Esophagus (tissue), 2 donors: ENCODE measurements around the gene GJB4. TPM values are rescaled to one million over a fixed set of nuclear protein-coding genes. Genes with fewer than 3 reads are reported as not detected.

ENCODE experiments used
- H3K27ac ChIP-seq, 2 donors: one replicate each; pipeline ENCODE4 v1.5.1; 2013; ENCODE audit warnings: low read depth in 2 of 2, mild to moderate bottlenecking in 2 of 2, inconsistent platforms in 1 of 2, low read length in 1 of 2, moderate library complexity in 1 of 2
- H3K27me3 ChIP-seq, 2 donors: one replicate each; pipeline ENCODE4 v1.6.1; 2013; ENCODE audit warnings: low read length in 2 of 2, control low read depth in 1 of 2, mild to moderate bottlenecking in 1 of 2; ENCODE audit not compliant: insufficient read depth in 2 of 2, control insufficient read depth in 1 of 2
- H3K36me3 ChIP-seq, 2 donors: one replicate each; pipeline ENCODE4 v1.6.1; 2013; ENCODE audit warnings: low read length in 1 of 2; ENCODE audit not compliant: control insufficient read depth in 2 of 2, insufficient read depth in 2 of 2
- H3K4me1 ChIP-seq, 2 donors: one replicate each; pipeline ENCODE4 v1.6.1; 2013; ENCODE audit warnings: low read length in 1 of 2; ENCODE audit not compliant: control insufficient read depth in 2 of 2, insufficient read depth in 2 of 2
- H3K4me3 ChIP-seq, 2 donors: one replicate each; pipeline ENCODE4 v1.5.1; 2013; ENCODE audit warnings: low read length in 2 of 2, mild to moderate bottlenecking in 2 of 2, low read depth in 1 of 2, moderate library complexity in 1 of 2
- H3K9me3 ChIP-seq, 2 donors: one replicate each; pipeline ENCODE4 v1.6.1; 2013; ENCODE audit warnings: mild to moderate bottlenecking in 2 of 2, low read depth in 1 of 2, low read length in 1 of 2, moderate library complexity in 1 of 2; ENCODE audit not compliant: control insufficient read depth in 2 of 2, insufficient read depth in 1 of 2
- WGBS, 2 donors: extraction: QIAGEN DNeasy Blood & Tissue Kit; methylation state at CpG; one replicate each; pipeline ENCODE4 v1.1.7; 2013; 5-methylcytosine and 5-hydroxymethylcytosine counted together
- polyA plus RNA-seq, 2 donors: library from polyadenylated mRNA; stranded (reverse); fragments of 200-250 nt; gene quantifications; one replicate each; pipeline ENCODE4 v1.2.3, GENCODE V29; 2013
- donor health status: healthy with polysubstance abuse.
- donor health status: Bipolar disorder and iron deficiency.

The GJB4 gene
- polyA plus RNA-seq: 1 to 10 TPM; 1.7 to 2.3 TPM

GRCh38 chr1:34759503-34760357, at the start of gene GJB4:
GJB4 (plus strand) TSS chr1:34759740; CDS start chr1:34761255, 1,515 bp downstream.
- H3K9me3 ChIP-seq: peaks cover 0 to 4% of the 10 kb centered on the region in 2 donors
- H3K27me3 ChIP-seq: no peaks in the 10 kb centered on the region
- peaks cover 0 to 44% of the 10 kb centered on the region in 2 donors for H3K4me1 ChIP-seq
- H3K36me3 ChIP-seq: peaks cover 0 to 9% of the 10 kb centered on the region in 2 donors
- no peak within 1 kb of the TSS for H3K4me3 ChIP-seq
- peak within 1 kb of the TSS; percentile 49 to 71 for H3K27ac ChIP-seq
- WGBS, 2 donors: 44 to 48% methylated on average over 10 of the region's 10 CpGs

DNA sequence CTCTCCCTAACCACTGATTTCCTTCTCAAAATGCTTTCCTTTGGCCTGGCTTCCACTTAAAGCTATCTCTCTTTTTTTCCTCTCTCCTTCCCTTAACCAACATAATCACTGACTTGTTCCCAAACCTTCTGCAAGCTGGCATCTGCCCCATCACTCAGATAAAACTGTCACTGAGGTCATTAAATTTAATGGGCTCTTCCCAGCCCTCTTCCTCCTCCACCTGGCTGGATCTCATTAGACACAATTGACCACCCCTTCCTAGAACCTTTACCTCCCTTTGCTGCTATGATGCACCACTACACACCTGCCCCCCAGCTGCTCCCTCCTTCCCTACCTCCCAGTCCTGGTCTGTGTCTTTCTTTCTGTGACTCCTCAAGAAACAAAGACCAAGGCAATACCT, 48.7 kb upstream of the GJB4 start:
- peaks cover 0 to 2% of the 10 kb centered on the region in 2 donors for H3K9me3 ChIP-seq
- H3K4me1 ChIP-seq: no peaks in the 10 kb centered on the region
- H3K27ac ChIP-seq: no peak overlapping the region
- H3K4me3 ChIP-seq: no peak overlapping the region
- no peaks in the 10 kb centered on the region for H3K36me3 ChIP-seq
- no peaks in the 10 kb centered on the region for H3K27me3 ChIP-seq

DNA sequence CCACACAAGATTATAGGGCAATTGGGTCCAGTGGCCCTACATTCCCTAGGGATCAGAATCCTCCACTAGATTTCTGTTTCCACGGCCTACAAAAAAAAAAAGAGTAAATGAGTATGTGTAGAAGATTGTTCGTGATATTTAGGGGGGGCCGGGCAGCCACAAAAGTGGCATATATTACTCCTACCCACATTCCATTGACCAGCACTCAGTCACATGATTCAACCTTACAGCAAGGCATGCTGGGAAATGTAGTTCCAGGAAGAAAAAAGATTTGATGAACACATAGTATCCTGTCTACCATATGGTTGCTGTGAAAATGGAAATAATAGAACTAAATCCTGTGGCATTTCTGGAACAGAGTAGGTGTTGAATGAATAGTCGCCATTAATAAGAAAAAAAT, 48.1 kb upstream of the GJB4 start:
- 80 to 85% methylated on average over 4 of the region's 4 CpGs for WGBS, 2 donors

DNA sequence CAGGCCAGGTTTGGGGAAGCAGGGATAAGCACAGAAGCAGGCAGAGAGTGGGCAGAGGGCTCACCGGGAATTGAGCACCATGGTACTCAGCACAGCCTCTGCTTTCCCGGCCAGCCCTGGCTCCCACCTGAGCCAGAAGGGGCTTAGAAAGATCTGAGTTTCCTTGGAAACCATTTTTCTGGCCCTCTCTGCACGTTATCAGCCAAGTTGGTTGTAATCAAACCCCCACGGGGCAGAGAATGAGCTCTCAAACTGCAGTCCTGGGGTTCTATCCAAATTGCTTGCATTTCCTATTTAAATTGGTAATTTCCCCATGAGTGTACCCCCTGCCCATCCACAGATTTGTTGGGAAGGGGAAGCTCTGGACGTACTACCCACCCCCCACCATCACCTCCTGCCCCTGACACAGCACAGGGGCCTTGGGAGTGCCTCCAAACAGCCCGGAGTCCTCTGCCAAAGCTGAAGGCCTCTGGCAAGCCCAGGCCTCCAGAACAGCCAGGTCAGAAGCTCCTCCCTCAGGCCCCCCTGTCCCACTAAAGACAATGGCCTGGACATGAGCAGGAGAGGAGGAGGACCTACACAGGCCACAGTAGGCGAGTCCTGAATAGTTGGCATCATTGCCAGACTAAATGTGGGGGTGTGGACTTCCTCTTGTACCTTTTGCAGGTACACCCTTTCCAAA, 47.4 kb upstream of the GJB4 start:
- 56 to 57% methylated on average over 7 of the region's 7 CpGs for WGBS, 2 donors
- no peaks in the 10 kb centered on the region for H3K36me3 ChIP-seq
- H3K4me3 ChIP-seq: no peak overlapping the region
- H3K4me1 ChIP-seq: no peaks in the 10 kb centered on the region
- no peaks in the 10 kb centered on the region for H3K27me3 ChIP-seq
- H3K9me3 ChIP-seq: peaks cover 0 to 2% of the 10 kb centered on the region in 2 donors
- H3K27ac ChIP-seq: no peak overlapping the region

More for the DNA sequence above, 48.1 kb upstream of the GJB4 start:
- Histone ChIP-seq H3K27me3 (no peaks in the 10 kb centered on the region), H3K4me1 (no peaks in the 10 kb centered on the region), H3K9me3 (peaks cover 0 to 2% of the 10 kb centered on the region in 2 donors), H3K4me3 (no peak overlapping the region), H3K27ac (no peak overlapping the region), H3K36me3 (no peaks in the 10 kb centered on the region)

- 56 to 73% methylated on average over 6 of the region's 6 CpGs for WGBS, 2 donors
- Histone ChIP-seq H3K4me3 (no peak overlapping the region), H3K9me3 (peaks cover 0 to 2% of the 10 kb centered on the region in 2 donors), H3K27me3 (no peaks in the 10 kb centered on the region), H3K4me1 (no peaks in the 10 kb centered on the region), H3K27ac (no peak overlapping the region), H3K36me3 (no peaks in the 10 kb centered on the region)
Measured at GRCh38 chr1:34713443-34713842, 46.1 kb upstream of the GJB4 start.

- no peak overlapping the region for H3K27ac ChIP-seq
- no peaks in the 10 kb centered on the region for H3K27me3 ChIP-seq
- H3K4me3 ChIP-seq: no peak overlapping the region
- no peaks in the 10 kb centered on the region for H3K4me1 ChIP-seq
- peaks cover 0 to 2% of the 10 kb centered on the region in 2 donors for H3K9me3 ChIP-seq
- no peaks in the 10 kb centered on the region for H3K36me3 ChIP-seq
- 43 to 51% methylated on average over 3 of the region's 3 CpGs for WGBS, 2 donors
Measured at GRCh38 chr1:34714386-34714785, 45.2 kb upstream of the GJB4 start.

DNA sequence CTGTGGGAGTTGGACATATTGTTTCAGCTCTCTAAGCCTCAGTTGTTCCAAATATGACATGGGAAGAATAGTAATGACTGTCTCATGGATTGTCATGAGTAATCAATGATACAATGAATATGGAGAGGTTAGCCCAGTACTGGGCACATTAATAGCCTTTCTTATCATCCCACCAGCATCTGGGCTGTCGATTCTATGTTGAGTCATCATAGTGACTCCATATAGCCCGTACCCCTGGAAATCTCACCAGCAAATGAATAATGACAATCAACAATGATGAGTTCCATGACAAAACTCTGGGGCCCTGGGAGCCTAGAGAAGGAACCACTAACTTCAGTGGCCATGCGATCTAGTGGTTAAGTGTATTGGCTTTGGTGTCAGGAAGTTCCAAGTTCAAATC, 44.4 kb upstream of the GJB4 start:
- H3K36me3 ChIP-seq: no peaks in the 10 kb centered on the region
- H3K4me1 ChIP-seq: no peaks in the 10 kb centered on the region
- H3K4me3 ChIP-seq: no peak overlapping the region
- H3K27ac ChIP-seq: no peak overlapping the region
- peaks cover 0 to 2% of the 10 kb centered on the region in 2 donors for H3K9me3 ChIP-seq
- WGBS, 2 donors: 76 to 83% methylated on average over 3 of the region's 3 CpGs
- no peaks in the 10 kb centered on the region for H3K27me3 ChIP-seq

DNA sequence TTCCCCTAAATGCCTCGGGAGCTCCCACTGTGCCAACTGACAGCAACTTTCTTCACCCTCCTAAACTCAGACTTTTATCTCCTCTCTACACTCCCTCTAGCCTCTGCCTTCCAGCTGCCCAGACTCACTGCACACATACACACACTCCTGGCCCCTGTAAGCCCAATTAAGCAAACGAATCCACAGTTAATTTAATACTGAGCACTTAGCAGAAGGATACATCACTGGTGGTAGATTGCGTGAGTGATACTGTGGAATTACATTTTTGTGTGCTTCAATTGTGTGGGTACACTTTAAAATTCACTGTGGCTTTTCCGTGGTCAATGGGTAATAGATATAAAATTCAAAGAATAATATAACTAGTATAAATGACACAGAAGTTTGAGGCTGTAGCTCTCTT, 38.3 kb upstream of the GJB4 start:
- H3K27ac ChIP-seq: no peak overlapping the region
- no peaks in the 10 kb centered on the region for H3K36me3 ChIP-seq
- no peaks in the 10 kb centered on the region for H3K4me1 ChIP-seq
- WGBS, 2 donors: 66 to 68% methylated on average over 4 of the region's 4 CpGs
- no peak overlapping the region for H3K4me3 ChIP-seq
- H3K9me3 ChIP-seq: no peaks in the 10 kb centered on the region
- H3K27me3 ChIP-seq: no peaks in the 10 kb centered on the region

GRCh38 chr1:34721646-34722355, 37.7 kb upstream of the GJB4 start:
- H3K27ac ChIP-seq: no peak overlapping the region
- no peaks in the 10 kb centered on the region for H3K4me1 ChIP-seq
- 71 to 79% methylated on average over 6 of the region's 6 CpGs for WGBS, 2 donors
- H3K36me3 ChIP-seq: no peaks in the 10 kb centered on the region
- no peaks in the 10 kb centered on the region for H3K27me3 ChIP-seq
- H3K4me3 ChIP-seq: no peak overlapping the region
- H3K9me3 ChIP-seq: no peaks in the 10 kb centered on the region
